Bronchial epithelial cell (primary cell): Measurements from ENCODE around the gene SLC12A4. TPM values are rescaled to one million over a fixed set of nuclear protein-coding genes. Genes with fewer than 3 reads are reported as not detected.

Experiments used
- DNase-seq: peaks from one replicate; pipeline ENCODE4 v3.0.0-alpha.2; 2010; ENCODE audit warnings: low read depth
- FAIRE-seq: peaks from 2 replicates; lab custom pipeline; 2011; peaks lifted over from hg19 to GRCh38; lab: Jason Lieb, UNC
- H3K27me3 ChIP-seq: 2 replicates; pipeline ENCODE4 v1.5.1; 2011; ENCODE audit warnings: low read length; ENCODE audit not compliant: control insufficient read depth, insufficient read depth
- H3K36me3 ChIP-seq: 2 replicates; pipeline ENCODE4 v1.5.1; 2011; ENCODE audit warnings: low read length; ENCODE audit not compliant: control insufficient read depth, insufficient read depth
- H3K4me3 ChIP-seq: 2 replicates; pipeline ENCODE4 v1.5.1; 2011; ENCODE audit warnings: mild to moderate bottlenecking, low read depth, low read length, control low read depth
- CTCF ChIP-seq: IDR thresholded peaks from 2 replicates; pipeline ENCODE4 v1.5.1; 2011; ENCODE audit warnings: mild to moderate bottlenecking, moderate library complexity, low read length, control low read depth, inconsistent platforms; ENCODE audit not compliant: insufficient read depth, severe bottlenecking
- total RNA-seq: library from RNA; depleted of rRNA; stranded (reverse); fragments of >200 nt; gene quantifications from 2 replicates; pipeline ENCODE4 v1.2.1, GENCODE V29; 2014

Gene SLC12A4
- total RNA-seq, 1 donor from 2014 or later = 20.5 TPM

GRCh38 chr16:67909056-67909742 is 59.2 kb downstream of the SLC12A4 start:
- FAIRE-seq (no peak), DNase-seq (no peak)
- Histone ChIP-seq H3K36me3 (peaks cover 15% of the 10 kb centered on the region), H3K27me3 (no peaks in the 10 kb centered on the region), H3K4me3 (no peak overlapping the region)
- no peak for TF ChIP-seq CTCF

GRCh38 chr16:67907397-67908180 is 60.8 kb downstream of the SLC12A4 start:
- TF ChIP-seq CTCF = no peak
- no peaks in the 10 kb centered on the region for H3K27me3 ChIP-seq
- no peak overlapping the region for H3K4me3 ChIP-seq
- FAIRE-seq (no peak), DNase-seq (no peak)
- peaks cover 18% of the 10 kb centered on the region for H3K36me3 ChIP-seq

GRCh38 chr16:67902831-67903230 is 65.6 kb downstream of the SLC12A4 start:
- no peak for TF ChIP-seq CTCF
- FAIRE-seq = no peak

GRCh38 chr16:67901734-67902133 is 66.7 kb downstream of the SLC12A4 start:
- FAIRE-seq (no peak), DNase-seq (no peak)
- Histone ChIP-seq H3K4me3 (no peak overlapping the region), H3K27me3 (no peaks in the 10 kb centered on the region), H3K36me3 (peaks cover 9% of the 10 kb centered on the region)
- TF ChIP-seq CTCF = no peak

More at GRCh38 chr16:67902831-67903230, 65.6 kb downstream of the SLC12A4 start:
- H3K36me3 ChIP-seq = peaks cover 11% of the 10 kb centered on the region
- no peaks in the 10 kb centered on the region for H3K27me3 ChIP-seq
- DNase-seq = no peak
- no peak overlapping the region for H3K4me3 ChIP-seq

GRCh38 chr16:67897231-67897630 is 71.2 kb downstream of the SLC12A4 start:
- peaks cover 7% of the 10 kb centered on the region for H3K36me3 ChIP-seq
- no peak for DNase-seq
- FAIRE-seq = no peak
- no peak for TF ChIP-seq CTCF
- H3K27me3 ChIP-seq = no peaks in the 10 kb centered on the region
- H3K4me3 ChIP-seq = no peak overlapping the region
